Astrocyte (in vitro differentiated cells and primary cell): Measurements from ENCODE around the gene PRR7.

Experiments
- CTCF ChIP-seq: IDR thresholded peaks from 2 replicates; pipeline ENCODE4 v1.5.1; 2011; ENCODE audit warnings: low read depth, mild to moderate bottlenecking, inconsistent platforms, low read length, moderate library complexity; ENCODE audit not compliant: insufficient read depth
- EZH2 ChIP-seq: IDR thresholded peaks from 2 replicates; pipeline ENCODE4 v1.6.1; 2012; ENCODE audit warnings: mild to moderate bottlenecking, low read length, inconsistent platforms; ENCODE audit not compliant: insufficient read depth

- no peak for TF ChIP-seq CTCF
- no peak for TF ChIP-seq EZH2
These were observed 32.4 kb downstream of the PRR7 start for GRCh38 chr5:177478711-177479646.
